ENCODE data around the gene TIMM44.

The TIMM44 gene

GRCh38 chr19:7943444-7944176, at the start of gene TIMM44:
Gene TIMM44 (minus strand): TSS chr19:7943666. CDS start chr19:7943651, 15 bp downstream.
- peak; percentile 99 for DNase-seq

GRCh38 chr19:7992575-7992974, 49.1 kb upstream of the TIMM44 start:
- no peak for DNase-seq

GRCh38 chr19:7989071-7989575, 45.7 kb upstream of the TIMM44 start:
- DNase-seq = no peak

GRCh38 chr19:7988307-7988706, 44.8 kb upstream of the TIMM44 start:
- DNase-seq = no peak

- no peak for DNase-seq
These were observed 43.8 kb upstream of the TIMM44 start for GRCh38 chr19:7987114-7987768.

- DNase-seq = no peak
These were observed 43.1 kb upstream of the TIMM44 start for GRCh38 chr19:7986321-7987113.

GRCh38 chr19:7985481-7985911, 42.0 kb upstream of the TIMM44 start:
- DNase-seq = no peak

GRCh38 chr19:7983995-7984837, 40.8 kb upstream of the TIMM44 start:
- DNase-seq = no peak

- DNase-seq = no peak
These were observed 40.0 kb upstream of the TIMM44 start for GRCh38 chr19:7983286-7983950.

GRCh38 chr19:7982651-7983099, 39.2 kb upstream of the TIMM44 start:
- DNase-seq = no peak

GRCh38 chr19:7982103-7982502, 38.6 kb upstream of the TIMM44 start:
- DNase-seq = no peak

GRCh38 chr19:7981661-7982060, 38.2 kb upstream of the TIMM44 start:
- DNase-seq = no peak

GRCh38 chr19:7981199-7981598, 37.7 kb upstream of the TIMM44 start:
- no peak for DNase-seq

GRCh38 chr19:7980635-7981121, 37.2 kb upstream of the TIMM44 start:
- no peak for DNase-seq

- no peak for DNase-seq
These were observed 36.7 kb upstream of the TIMM44 start for GRCh38 chr19:7980168-7980567.

GRCh38 chr19:7979559-7979958, 36.1 kb upstream of the TIMM44 start:
- DNase-seq = no peak

GRCh38 chr19:7979011-7979410, 35.5 kb upstream of the TIMM44 start:
- DNase-seq = no peak

- DNase-seq = no peak
These were observed 34.8 kb upstream of the TIMM44 start for GRCh38 chr19:7978179-7978825.

GRCh38 chr19:7977723-7978040, 34.2 kb upstream of the TIMM44 start:
- no peak for DNase-seq

GRCh38 chr19:7977021-7977722, 33.7 kb upstream of the TIMM44 start:
- no peak for DNase-seq

GRCh38 chr19:7976461-7976860, 33.0 kb upstream of the TIMM44 start:
- no peak for DNase-seq
